HG02763 (cell line): ENCODE measurements around the gene CPVL.

Experiments
- ATAC-seq: cut with Tn5 transposase; IDR thresholded peaks from one replicate; pipeline ENCODE4 v1.9.1; 2021; ENCODE audit warnings: mild to moderate bottlenecking, moderate library complexity; ENCODE audit not compliant: unreplicated experiment

Gene CPVL

GRCh38 chr7:28981161-28981465, 165.2 kb downstream of the CPVL start:
- ATAC-seq = no peak

GRCh38 chr7:28980451-28981160, 165.7 kb downstream of the CPVL start:
- no peak for ATAC-seq

GRCh38 chr7:28979776-28980175, 166.6 kb downstream of the CPVL start:
- ATAC-seq = no peak

GRCh38 chr7:28977881-28978280, 168.5 kb downstream of the CPVL start:
- ATAC-seq = no peak

- ATAC-seq = no peak
Observed at GRCh38 chr7:28976022-28976421, 170.3 kb downstream of the CPVL start.

GRCh38 chr7:28973591-28973990, 172.7 kb downstream of the CPVL start:
- ATAC-seq = no peak

- no peak for ATAC-seq
Observed at GRCh38 chr7:28964056-28964455, 182.3 kb downstream of the CPVL start.

- no peak for ATAC-seq
Observed at GRCh38 chr7:28961972-28962371, 184.4 kb downstream of the CPVL start.

GRCh38 chr7:28960071-28960840, 186.1 kb downstream of the CPVL start:
- ATAC-seq = no peak

- no peak for ATAC-seq
Observed at GRCh38 chr7:28958980-28959347, 187.4 kb downstream of the CPVL start.

GRCh38 chr7:28958235-28958979, 187.9 kb downstream of the CPVL start, which contains the start of gene TRIL:
TRIL (minus strand) TSS chr7:28958330; CDS start chr7:28958046, 284 bp downstream.
- ATAC-seq = no peak

- no peak for ATAC-seq
Observed at GRCh38 chr7:28957751-28958234, 188.5 kb downstream of the CPVL start.

GRCh38 chr7:28957064-28957750, 189.1 kb downstream of the CPVL start:
- ATAC-seq = no peak

GRCh38 chr7:28956608-28957063, 189.7 kb downstream of the CPVL start:
- ATAC-seq = no peak

GRCh38 chr7:28955718-28956607, 190.4 kb downstream of the CPVL start:
- no peak for ATAC-seq

- ATAC-seq = no peak
Observed at GRCh38 chr7:28955356-28955717, 191.0 kb downstream of the CPVL start.

- ATAC-seq = no peak
Observed at GRCh38 chr7:28954946-28955345, 191.4 kb downstream of the CPVL start.

- no peak for ATAC-seq
Observed at GRCh38 chr7:28954471-28954870, 191.9 kb downstream of the CPVL start.

GRCh38 chr7:28953633-28954032, 192.7 kb downstream of the CPVL start:
- ATAC-seq = no peak
